HG03460 (cell line): ENCODE results near the gene TMEM235.

ENCODE experiments used
- ATAC-seq: cut with Tn5 transposase; IDR thresholded peaks from one replicate; pipeline ENCODE4 v1.9.1; 2021; ENCODE audit not compliant: unreplicated experiment

TMEM235 gene

DNA sequence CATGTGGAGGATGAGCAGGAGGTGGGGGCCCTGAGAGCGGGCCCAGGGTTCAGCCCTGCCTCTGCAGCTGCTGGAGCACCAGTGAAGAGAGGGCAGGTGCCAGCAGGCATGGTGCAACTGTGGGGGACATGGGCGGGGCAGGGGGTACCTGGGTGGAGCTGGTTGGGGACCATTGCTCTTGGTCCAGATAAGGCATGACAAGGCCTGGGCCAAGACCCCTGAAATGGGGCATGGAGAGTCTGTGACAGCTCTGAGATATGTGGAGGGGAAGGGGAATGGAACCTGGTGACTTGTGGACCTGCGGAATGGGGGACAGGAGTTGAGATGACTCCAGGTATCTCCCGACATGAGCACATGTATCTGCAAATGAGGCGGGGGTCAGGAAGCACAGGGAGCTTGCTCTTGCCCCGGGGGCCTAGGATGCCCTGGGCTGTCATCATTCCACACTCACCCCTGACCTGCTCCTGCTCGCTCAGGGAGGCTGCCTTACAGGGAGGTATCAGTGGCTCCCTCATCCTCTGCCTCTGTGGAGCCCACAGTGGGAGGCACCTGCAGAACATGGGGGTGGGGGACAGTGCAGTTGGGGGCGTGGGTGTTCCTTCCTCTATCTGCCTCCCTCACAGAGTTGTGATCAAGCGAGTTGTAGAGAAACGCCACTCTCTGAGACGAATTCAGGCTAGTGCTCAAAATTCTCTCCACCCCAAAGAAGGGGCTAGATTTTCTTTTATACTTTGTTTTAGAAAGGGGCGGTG is 40.2 kb downstream of the TMEM235 start:
- ATAC-seq, result no peak

DNA sequence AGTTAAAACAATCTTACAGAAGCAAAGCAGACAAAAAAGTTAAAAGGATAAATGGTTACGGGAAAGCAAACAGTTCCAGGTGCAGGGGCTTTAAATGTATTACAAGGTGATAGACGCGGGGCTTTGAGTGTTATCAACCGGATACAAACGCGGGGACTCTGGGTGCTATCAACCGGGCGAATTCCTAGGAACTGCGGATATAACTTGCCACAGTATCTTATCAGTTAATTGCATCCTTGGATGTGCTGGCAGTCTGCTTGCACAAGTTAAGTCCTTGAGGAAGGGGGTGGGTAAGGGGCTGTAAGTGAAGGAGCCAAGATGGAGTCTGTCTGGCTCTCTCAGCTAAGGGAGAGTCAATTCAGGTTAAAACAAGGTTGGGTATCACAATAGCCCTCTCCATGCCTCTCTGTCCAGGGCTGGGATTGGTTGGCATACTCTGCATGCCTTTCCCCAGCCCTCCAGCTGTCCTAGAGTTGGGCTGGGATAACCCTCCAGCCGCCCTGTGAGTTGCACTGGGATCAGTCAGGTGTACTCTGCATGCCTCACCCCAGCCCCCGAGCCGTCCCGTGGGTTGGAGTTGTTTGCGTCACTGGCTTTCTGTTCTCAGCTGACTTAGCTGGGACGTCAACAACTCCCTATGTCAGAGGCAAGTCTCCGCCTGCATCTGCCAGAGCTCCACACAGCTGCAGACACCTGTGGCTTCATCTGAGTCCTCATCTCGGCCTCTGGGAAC is 40.9 kb downstream of the TMEM235 start:
- ATAC-seq, result no peak

DNA sequence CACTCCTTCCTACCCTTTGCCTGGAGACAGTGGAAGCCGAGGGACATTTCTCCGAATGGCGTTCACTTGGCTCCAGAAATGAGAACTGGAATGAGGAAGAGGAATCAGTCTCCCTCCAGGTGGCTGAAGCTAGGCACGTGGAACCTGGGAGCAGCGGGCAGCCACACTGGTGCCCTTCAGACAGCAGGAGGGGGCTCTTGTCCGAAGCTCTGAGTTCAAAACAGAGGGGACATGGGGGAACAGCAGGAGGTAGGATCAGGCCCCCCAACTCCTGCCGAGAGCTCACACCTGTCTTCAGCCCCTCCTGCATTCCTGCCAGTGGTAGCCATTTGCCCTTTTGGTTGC is 41.5 kb downstream of the TMEM235 start:
- no peak for ATAC-seq

DNA sequence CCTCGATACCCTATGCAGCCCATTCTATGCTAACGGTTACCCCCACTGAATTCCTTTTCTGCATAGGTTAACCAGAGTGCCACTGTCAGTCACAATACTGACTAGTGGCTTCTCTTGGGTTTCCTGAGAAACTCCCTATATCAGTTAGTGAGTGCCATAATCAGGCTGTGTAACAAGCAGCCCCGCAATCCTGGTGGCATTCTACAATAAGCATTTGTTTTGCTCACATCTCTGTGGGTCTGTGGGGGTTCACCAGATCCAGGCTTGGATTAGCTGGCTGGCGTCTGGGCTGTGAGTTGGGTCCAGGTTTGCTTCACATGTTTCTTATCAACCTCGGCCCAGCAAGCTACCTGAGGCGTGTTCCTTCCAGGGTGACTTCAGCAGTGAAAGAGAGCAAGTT is 42.4 kb downstream of the TMEM235 start:
- no peak for ATAC-seq

DNA sequence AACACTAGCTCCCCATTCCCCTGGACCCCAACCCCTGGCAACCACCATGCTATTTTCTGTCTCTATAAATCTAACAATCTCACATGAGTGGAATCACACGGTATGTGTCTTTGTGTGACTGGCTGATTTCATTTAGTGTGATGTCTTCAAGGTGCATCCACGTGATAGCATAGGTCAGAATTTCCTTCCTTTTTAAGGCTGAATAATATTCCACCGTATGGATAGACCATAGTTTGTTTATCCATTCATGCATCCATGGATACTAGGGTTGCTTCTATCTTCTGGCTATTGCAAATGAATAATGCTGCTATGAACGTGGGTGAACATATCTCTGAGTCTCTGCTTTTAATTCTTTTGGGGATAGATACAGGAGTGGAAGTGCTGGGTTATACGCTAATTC is 43.9 kb downstream of the TMEM235 start:
- no peak for ATAC-seq

DNA sequence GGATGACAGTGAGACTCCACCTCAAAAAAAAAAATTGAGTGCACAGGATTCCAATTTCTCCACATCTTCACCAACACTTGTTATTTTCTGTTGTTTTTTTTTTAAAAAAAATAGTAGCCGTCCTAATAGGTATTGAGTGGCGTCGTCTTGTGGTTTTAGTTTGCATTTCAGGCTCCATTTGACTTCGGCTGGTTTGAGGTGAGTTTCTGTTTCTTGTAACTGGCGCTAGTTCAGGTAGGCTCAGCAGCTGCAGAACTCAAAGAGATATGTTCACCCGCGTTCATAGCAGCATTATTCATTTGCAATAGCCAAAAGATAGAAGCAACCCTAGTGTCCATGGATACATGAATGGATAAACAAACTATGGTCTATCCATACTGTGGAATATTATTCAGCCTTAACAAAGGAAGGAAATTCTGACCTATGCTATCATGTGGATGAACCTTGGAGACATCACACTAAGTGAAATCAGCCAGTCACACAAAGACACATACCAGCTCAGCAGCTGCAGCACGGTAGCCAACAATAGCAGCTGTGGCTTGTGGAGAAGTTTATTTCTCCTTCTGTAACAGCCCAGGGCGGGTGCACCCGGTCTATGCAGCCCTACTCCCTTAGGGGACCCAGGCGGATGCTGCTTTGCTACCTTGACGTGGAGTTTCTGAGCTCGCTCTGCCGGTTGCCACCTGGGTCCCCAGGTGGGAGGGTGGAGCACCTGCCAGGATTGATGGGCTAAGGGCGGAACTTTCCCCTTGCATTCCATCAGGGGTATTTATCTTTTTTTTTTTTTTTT is 44.9 kb downstream of the TMEM235 start:
- ATAC-seq, result peak; percentile 51

DNA sequence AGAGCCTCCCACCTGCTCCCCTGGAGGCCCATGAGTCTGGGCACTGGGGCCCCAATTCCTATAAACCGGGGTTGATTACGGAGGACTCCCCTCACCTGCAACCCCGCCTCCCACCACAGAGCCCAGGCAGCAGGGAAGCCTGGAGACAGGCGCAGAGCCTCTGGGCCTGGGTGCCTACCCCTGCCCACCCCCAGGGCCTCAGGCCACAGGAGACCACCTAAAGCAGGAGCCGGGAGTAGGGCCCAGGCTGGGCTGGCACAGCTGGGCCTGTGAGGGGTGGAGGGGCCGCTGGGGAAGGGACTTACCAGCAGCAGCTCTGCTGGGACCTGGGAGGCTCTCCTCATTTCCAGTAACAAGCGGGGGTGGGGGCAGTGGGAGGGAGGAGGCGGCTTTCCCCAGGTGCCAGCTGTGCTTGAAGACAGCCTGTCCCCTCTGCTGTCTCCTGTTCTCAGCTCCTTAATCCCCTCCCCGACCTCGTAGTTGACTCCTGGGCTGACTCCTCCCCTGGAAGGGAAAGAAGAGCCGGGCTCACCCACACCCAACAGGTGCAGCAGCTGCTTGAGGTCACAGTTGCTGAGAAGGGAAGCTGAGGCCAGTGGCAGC is 46.8 kb downstream of the TMEM235 start:
- no peak for ATAC-seq

DNA sequence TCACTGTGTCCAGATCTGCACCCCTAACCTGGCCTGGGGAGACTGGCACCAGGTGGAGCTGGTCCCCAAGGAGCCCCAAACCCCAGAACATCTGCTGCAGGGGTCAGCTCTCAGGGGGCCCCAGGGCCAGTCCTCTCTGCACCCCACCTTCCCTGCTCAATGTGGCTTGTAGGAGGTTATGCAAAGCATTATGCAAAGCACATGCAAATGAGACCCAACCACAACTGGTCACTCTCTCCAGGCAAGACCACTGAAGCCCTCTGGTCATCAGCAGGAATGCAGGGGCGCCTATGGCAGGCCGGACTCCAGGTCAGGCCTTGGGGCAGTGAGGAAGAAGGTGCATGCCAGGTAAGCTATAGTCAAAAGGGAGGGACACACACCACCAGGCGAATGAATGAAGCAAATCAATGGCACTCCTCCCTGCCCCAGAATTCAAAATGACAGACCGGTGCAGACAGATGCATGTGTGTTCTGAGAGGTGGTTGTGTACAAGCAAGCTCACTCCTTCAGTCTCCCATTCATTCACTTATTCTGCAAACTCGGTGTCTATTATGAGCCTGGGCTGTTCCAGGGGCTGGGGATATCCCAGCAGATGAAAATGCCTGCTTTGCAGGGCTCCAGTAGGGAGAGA is 48.0 kb downstream of the TMEM235 start:
- no peak for ATAC-seq

DNA sequence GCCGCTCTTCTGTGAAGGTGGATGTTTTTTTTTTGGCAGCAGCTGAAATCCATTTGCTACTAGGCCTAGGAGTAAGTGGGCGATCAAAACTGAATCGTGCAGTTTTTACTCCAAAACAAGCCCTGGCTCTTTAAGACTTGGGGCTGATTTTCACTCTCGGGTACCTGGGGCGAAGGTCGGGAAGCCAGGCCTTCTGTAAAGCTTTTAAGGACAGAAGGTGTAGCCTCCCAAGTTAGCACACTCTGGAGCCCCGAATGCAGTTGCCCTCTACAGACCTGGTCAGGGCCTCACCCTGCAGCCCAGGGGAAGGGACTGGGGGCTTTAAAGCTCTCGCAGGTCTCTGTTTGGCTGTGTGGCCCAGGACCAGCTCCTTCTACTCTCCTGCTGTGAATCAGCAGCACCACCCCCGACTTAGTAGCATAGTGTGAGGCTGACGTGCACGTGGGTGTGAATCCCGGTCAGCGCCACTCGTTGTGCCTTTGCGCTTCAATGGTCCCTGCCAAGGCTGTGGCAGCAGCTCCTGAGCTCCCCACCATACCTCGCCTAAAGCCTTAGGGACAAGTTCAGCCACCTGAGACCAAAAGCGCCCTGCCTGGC is 49.9 kb downstream of the TMEM235 start:
- ATAC-seq, result no peak

DNA sequence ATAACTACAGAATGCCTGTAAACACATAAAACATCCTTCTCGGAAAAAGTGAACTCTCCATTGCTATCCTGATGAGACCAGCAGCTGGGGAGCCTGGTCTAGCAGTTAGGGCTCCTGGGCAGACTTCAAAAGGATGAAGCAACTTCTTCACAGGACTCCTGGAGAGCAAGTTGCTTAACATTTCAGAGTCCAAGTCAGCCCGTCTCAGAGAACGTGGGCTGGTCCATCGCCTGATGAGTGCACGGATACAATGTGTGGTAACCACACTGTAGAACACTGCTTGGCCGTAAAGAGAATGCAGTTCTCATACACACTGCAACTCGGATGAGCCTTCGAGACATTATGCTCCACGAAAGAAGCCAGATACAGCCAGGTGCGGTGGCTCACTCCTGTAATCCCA is 52.7 kb downstream of the TMEM235 start:
- no peak for ATAC-seq

DNA sequence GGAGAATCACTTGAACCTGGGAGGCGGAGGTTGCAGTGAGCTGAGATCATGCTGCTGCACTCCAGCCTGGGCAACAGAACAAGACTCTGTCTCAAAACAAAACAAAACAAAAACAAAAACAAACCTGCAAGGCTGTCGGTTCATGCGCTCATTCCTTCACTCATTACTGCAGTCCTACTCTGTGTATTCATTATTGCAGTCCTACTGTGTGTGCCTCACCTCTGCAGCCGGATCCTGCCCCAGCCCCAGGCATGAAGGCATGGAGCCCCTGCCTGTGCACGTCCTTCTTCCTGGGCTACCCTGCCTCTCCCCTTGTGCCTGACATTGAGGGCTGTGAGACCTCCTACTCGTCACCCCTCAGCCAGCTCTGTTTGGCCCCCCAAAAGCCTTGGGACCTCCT is 57.6 kb downstream of the TMEM235 start:
- no peak for ATAC-seq

DNA sequence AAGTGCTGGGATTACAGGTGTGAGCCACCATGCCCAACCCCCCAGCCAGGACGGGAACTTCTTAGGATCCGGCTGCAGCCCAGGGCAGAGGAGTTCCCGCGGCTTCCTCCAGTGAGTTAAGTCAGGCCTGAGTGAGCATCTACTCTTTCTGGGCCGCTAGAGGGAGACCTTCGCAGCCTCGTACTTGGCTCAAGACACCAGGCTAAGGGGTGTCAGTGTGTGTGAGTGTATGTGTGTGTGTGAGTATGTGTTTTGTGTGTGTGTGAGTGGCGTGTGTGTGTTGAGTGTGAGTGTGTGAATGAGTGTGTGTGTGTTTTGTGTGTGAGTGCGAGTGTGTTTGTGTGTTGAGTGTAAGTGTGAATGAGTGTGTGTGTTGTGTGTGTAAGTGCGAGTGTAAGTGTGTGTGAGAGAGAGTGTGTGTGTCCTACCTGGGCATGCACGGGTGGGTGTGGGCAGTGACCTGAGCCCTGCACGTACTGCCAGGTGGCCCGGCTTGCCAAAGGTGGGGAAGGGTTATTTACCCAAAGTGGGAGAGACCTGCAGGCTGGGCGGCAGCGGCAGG is 58.5 kb downstream of the TMEM235 start:
- ATAC-seq, result no peak
